HG03457 (cell line): Measurements from ENCODE around the gene PIEZO2.
"Not testable (repeated sequence)": the region's sequence is repeated elsewhere in the genome, so short reads cannot be mapped to it uniquely, and the experiment has no call there.

Experiments
- ATAC-seq: cut with Tn5 transposase; IDR thresholded peaks from one replicate; pipeline ENCODE4 v1.9.1; 2021; ENCODE audit warnings: moderate number of reproducible peaks; ENCODE audit not compliant: unreplicated experiment

The PIEZO2 gene

GRCh38 chr18:11149441-11150270 lies at the start of gene PIEZO2:
Gene PIEZO2 (minus strand): TSS chr18:11149569. CDS start chr18:11148588, 981 bp downstream.
- no peak for ATAC-seq

- ATAC-seq = no peak
Observed at GRCh38 chr18:11183637-11184036, 34.3 kb upstream of the PIEZO2 start.

DNA sequence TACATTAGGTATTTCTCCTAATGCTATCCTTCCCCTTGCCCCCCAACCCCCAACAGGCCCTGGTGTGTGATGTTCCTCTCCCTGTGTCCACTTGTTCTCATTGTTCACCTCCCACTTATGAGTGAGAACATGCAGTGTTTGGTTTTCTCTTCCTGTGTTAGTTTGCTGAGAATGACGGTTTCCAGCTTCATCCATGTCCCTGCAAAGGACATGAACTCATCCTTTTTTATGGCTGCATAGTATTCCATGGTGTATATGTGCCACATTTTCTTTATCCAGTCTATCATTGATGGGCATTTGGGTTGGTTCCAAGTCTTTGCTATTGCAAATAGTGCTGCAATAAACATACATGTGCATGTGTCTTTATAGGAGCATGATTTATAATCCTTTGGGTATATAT lies 32.3 kb upstream of the PIEZO2 start:
- ATAC-seq = not testable (repeated sequence)

- ATAC-seq = no peak
Observed at GRCh38 chr18:11179959-11180519, 30.7 kb upstream of the PIEZO2 start.

DNA sequence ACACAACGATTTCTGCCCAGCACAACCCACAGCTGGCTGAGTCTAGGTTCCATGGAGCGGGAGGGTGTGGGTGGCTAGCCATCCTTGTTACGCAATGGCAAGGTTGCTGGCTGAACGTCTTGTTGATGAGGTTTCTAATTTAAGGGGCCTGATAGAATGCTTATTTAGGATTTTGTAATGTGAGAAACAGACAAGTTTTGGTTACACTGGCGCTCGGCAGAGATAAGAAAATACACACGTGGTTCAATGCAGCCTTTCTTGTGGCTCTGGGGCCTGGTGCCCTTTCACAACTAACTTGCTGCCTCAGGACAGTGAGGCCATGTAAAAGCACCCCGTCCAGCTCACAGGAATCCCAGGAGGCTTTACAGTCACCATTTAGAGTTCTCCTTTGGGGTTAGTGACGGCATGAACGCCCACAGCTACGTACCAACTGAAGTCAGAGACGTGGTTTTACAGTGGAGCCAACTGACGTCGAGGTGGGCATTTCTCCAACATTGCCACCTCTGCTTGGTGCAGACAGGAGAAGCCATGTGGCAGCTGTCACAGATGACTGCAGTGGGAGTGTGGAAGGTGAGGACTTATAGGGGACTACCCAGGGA lies 29.7 kb upstream of the PIEZO2 start:
- no peak for ATAC-seq

GRCh38 chr18:11177382-11177781 lies 28.0 kb upstream of the PIEZO2 start:
- no peak for ATAC-seq

DNA sequence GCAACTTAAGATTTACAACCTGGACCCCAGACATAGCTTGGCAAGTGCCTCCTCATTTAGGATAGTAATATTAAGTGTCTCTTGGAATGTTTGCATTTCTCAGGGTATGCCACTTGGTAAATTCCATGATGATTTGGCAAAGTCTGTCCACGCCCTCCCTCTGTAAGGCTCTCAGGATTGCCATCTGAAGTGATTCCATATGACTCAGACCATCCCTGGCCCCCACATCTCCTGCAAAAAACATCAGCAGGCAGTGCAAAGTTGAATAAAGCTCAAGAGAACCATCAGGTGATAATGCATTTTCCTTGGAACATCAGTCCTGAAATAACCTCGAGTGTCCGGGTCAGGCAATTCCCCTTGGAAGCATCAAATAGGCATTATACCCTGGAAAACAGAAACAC lies 27.1 kb upstream of the PIEZO2 start:
- no peak for ATAC-seq

- ATAC-seq = no peak
Observed at GRCh38 chr18:11175266-11175979, 26.1 kb upstream of the PIEZO2 start.

- not testable (repeated sequence) for ATAC-seq
Observed at GRCh38 chr18:11174179-11174578, 24.8 kb upstream of the PIEZO2 start.

DNA sequence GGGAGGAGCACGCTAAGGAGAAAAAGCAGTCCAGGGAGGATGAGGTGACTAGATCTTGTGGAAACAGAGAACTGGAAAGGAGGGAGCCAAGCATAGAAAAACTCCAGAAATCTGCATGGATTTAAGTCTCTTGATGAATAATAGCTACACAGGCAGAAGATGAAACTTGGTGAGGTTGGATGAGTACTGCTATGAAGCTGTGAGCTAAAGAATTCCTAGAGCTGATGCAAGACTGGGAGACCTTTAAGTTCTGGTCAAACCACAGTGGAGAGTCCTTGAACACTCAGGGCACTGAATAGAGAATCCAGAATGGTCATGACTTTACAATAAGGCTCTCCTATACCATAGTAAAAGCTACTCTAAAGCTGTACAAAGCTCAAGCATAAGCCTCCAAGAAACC lies 18.4 kb upstream of the PIEZO2 start:
- ATAC-seq = no peak

DNA sequence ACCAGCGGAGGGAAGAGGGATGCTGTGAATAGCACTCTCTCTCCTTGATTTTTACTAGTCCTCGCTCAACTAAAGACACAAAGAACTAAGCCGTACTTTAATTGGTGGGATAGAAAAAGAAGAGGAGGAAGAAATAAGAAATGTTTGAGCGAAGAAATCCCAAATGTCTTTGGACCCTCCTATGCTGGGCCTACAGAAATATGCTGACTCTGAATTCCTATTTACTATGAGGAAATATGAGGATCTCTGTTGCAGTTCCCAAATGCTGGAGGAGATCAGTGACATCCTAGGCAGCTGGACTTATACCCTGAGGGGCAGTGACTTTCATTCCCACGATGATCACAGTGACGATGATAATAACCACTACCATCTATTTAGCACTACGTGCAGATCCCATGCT lies 16.6 kb upstream of the PIEZO2 start:
- no peak for ATAC-seq

GRCh38 chr18:11165138-11165537 lies 15.8 kb upstream of the PIEZO2 start:
- ATAC-seq = no peak

DNA sequence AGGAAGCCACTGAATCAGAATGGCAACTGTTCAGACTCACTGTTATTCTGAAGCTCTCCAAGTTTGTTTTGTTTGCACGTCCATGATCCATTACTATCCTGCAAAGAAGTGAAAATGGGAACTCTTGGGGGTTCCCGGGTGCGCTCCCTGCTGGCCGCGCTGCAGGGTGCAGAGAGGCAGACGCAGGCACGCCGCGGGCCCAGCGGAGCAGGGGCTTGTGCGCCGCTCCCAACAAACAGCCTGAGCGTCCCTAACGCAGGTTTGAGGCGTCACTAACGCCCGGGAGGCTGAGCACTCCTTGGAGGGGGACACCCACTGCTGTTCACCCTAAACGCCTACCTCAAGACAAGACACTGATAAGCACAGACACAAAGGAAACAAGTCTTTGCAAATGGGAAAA lies 14.3 kb upstream of the PIEZO2 start:
- ATAC-seq = no peak

DNA sequence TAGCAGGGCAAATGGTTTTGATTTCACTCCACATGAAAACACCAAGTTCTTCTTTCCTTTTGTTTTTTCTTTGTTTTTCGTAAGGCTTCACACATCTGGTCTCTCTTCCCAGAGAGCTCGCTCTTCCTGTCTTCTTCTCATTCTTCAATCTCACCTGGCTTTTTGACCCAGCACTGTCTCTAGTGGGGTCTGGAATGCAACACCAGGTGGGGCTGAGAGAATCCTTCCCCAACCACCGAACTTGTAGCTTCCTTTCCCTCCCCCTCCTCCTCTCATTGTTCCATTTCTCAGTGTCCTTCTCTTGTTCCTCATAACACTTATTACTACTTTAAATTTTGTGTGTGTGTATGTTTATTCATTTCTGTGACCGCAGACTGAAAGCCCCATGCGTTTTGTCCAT lies 13.5 kb upstream of the PIEZO2 start:
- no peak for ATAC-seq

- no peak for ATAC-seq
Observed at GRCh38 chr18:11162462-11162861, 13.1 kb upstream of the PIEZO2 start.

DNA sequence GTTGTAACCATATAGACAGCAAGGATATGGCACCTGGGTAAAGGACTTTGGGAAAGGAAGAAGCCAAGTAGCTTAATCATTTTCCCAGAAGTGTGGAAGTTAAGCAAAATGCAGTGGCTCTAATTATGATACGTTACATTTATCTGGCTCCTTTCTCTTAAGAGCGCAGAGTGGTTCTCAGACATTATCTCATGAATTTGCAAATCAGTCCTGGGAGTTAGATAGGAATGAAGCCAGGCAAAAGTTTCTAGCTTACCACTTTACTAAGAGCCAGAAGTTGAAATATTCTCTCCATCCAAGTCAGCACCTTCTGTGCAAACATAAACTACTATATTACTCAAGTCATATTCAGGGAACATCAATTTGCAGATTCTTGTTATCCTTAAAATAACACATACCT lies 10.9 kb upstream of the PIEZO2 start:
- ATAC-seq = no peak

GRCh38 chr18:11159844-11160243 lies 10.5 kb upstream of the PIEZO2 start:
- no peak for ATAC-seq

DNA sequence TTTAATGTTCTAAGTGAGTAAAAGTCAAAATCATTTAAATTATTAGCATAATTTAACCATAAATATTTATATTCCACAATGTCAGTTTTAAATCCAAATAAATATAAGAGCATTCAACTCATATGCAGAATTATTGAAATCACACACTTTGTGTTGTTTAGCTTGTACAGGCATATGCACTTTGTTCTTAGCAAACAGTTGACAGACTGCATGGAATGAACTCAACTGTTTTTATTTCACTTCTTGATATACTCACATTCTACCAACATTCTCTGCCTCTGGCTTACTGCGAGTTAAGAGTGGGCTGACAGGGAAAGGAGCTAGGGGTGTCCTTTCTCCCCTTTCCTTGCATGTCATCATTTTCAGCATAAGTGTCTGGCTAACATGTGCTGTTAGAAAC lies 7.6 kb upstream of the PIEZO2 start:
- no peak for ATAC-seq

GRCh38 chr18:11155034-11155759 lies 5.8 kb upstream of the PIEZO2 start:
- no peak for ATAC-seq

DNA sequence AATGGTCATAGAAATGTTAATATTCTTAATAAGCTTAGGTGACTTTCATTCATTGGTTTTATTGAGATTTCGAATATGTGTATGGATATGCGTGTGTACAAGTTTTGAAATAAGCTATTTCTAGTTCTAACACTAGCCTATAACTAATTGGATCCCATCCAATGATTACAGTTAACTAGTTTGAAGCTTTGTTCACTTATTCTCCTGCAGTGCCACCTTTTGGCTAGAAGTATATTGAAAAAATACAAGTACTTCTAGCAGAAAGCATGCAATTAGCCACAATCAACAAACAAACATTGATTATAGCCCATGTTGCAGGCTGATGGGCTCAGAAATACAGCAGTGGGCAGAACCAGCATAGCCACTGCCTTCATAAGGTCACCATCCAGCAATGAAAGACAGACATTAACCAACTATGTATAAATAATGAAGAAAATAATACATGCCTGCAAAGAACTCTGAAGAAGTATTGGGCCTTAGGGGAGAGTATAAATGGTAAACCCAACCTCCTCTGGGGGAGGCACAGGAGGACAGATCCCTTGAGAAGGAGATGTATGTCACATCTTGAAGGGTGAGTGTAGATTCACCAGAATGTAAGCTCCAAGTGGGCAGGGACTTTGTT lies 5.1 kb upstream of the PIEZO2 start:
- ATAC-seq = no peak

- no peak for ATAC-seq
Observed at GRCh38 chr18:11153097-11153496, 3.7 kb upstream of the PIEZO2 start.
